ENCODE data around the gene CHERP.

GRCh38 chr19:16586477-16586871 is 44.2 kb upstream of the CHERP start:
- TF ChIP-seq CEBPB (IDR thresholded peaks at IDR 0.05) (no peak), HDAC2 (IDR thresholded peaks at IDR 0.05) (no peak), HOXB13 (CRISPR knock-in tag; IDR thresholded peaks at IDR 0.05; ENCODE audit: low read depth) (no peak), RARB (CRISPR knock-in tag; IDR thresholded peaks at IDR 0.05) (no peak), RNF2 (IDR thresholded peaks at IDR 0.05; ENCODE audit: borderline replicate concordance, low read depth) (no peak), CTCF (IDR thresholded peaks at IDR 0.05) (no peak), ZSCAN20 (CRISPR knock-in tag; IDR thresholded peaks at IDR 0.05) (no peak), POLR2A (IDR thresholded peaks at IDR 0.05; ENCODE audit: low read length) (no peak), REST (IDR thresholded peaks at IDR 0.05) (no peak), JUN (IDR thresholded peaks at IDR 0.05) (no peak), EP300 (IDR thresholded peaks at IDR 0.05) (no peak)
